ENCODE results near the gene TARS3.

GRCh38 chr15:101642361-101642760, 81.9 kb downstream of the TARS3 start:
- TF ChIP-seq CTCF (IDR thresholded peaks at IDR 0.05) (no peak), POLR2A (IDR thresholded peaks at IDR 0.05) (no peak)

Measured in vagina (tissue), 2 donors.